ENCODE results near the gene LRRC8D.

The LRRC8D gene

GRCh38 chr1:89834083-89834704 is 13.4 kb downstream of the LRRC8D start:
- DNase-seq, result no peak

GRCh38 chr1:89836252-89837035 is 15.6 kb downstream of the LRRC8D start:
- DNase-seq, result no peak

GRCh38 chr1:89837036-89837481 is 16.2 kb downstream of the LRRC8D start:
- no peak for DNase-seq

GRCh38 chr1:89837510-89837909 is 16.7 kb downstream of the LRRC8D start:
- no peak for DNase-seq

- DNase-seq, result no peak
Observed at GRCh38 chr1:89839516-89839915, 18.7 kb downstream of the LRRC8D start.

- no peak for DNase-seq
Observed at GRCh38 chr1:89841507-89841906, 20.7 kb downstream of the LRRC8D start.

GRCh38 chr1:89842567-89843272 is 21.9 kb downstream of the LRRC8D start:
- DNase-seq, result no peak

GRCh38 chr1:89843273-89844130 is 22.7 kb downstream of the LRRC8D start:
- DNase-seq, result peak; percentile 29

- no peak for DNase-seq
Observed at GRCh38 chr1:89844241-89844807, 23.5 kb downstream of the LRRC8D start.

GRCh38 chr1:89844860-89845259 is 24.0 kb downstream of the LRRC8D start:
- no peak for DNase-seq

- no peak for DNase-seq
Observed at GRCh38 chr1:89847191-89847729, 26.4 kb downstream of the LRRC8D start.

- DNase-seq, result no peak
Observed at GRCh38 chr1:89850844-89851415, 30.1 kb downstream of the LRRC8D start.

GRCh38 chr1:89854140-89854539 is 33.3 kb downstream of the LRRC8D start:
- no peak for DNase-seq

- DNase-seq, result no peak
Observed at GRCh38 chr1:89855413-89856123, 34.7 kb downstream of the LRRC8D start.

- no peak for DNase-seq
Observed at GRCh38 chr1:89863165-89863830, 42.5 kb downstream of the LRRC8D start.

GRCh38 chr1:89865498-89866382 is 44.9 kb downstream of the LRRC8D start:
- no peak for DNase-seq

- DNase-seq, result no peak
Observed at GRCh38 chr1:89866568-89866967, 45.7 kb downstream of the LRRC8D start.

- DNase-seq, result no peak
Observed at GRCh38 chr1:89870998-89871397, 50.2 kb downstream of the LRRC8D start.

GRCh38 chr1:89871768-89872473 is 51.1 kb downstream of the LRRC8D start:
- no peak for DNase-seq
